Measurements from ENCODE around the gene KATNA1. TPM values are rescaled to one million over a fixed set of nuclear protein-coding genes. Genes with fewer than 3 reads are reported as not detected.

Gene KATNA1
- total RNA-seq, 1 experiment from 2014 or later, result 20.6 TPM

- Histone ChIP-seq H3K27me3 (ENCODE audit: insufficient read depth, low read length) (no peaks in the 10 kb centered on the region), H4K20me1 (ENCODE audit: insufficient read depth) (peaks cover 13% of the 10 kb centered on the region), H3K9ac (ENCODE audit: low read length) (no peak overlapping the region), H3K4me2 (ENCODE audit: low read length) (no peak overlapping the region), H3K36me3 (ENCODE audit: control insufficient read depth in 1 of 2, insufficient read depth in 2 of 2, low read length in 2 of 2) (peaks cover 25 to 27% of the 10 kb centered on the region in 2 experiments), H3K4me3 (replicated peaks in 1 of 2; ENCODE audit: low read depth in 1 of 2, low read length in 2 of 2) (no peak overlapping the region), H3K4me1 (ENCODE audit: control insufficient read depth in 1 of 2, insufficient read depth in 2 of 2, low read length in 2 of 2) (no peaks in the 10 kb centered on the region), H3K79me2 (ENCODE audit: insufficient read depth, low read length) (peaks cover 46% of the 10 kb centered on the region), H2AFZ (ENCODE audit: low read depth, low read length, poor library complexity, severe bottlenecking) (no peak overlapping the region), H3K9me2 (ENCODE audit: insufficient read depth) (no peaks in the 10 kb centered on the region), H3K27ac (ENCODE audit: low read depth, low read length) (no peak overlapping the region), H3K9me3 (ENCODE audit: control insufficient read depth in 1 of 2, insufficient read depth in 1 of 2, low read depth in 1 of 2, low read length in 2 of 2) (no peaks in the 10 kb centered on the region)
- RAD21 ChIA-PET (ENCODE audit: low non-redundant PET in 1 of 2, low total read pairs in 2 of 2, uncharacterized antibody in 2 of 2, unreplicated experiment in 2 of 2), result no interaction called here
- POLR2A ChIA-PET, result no interaction called here
- BruUV-seq (replicated peaks), result no TSS peak
- no peak for DNase-seq (ENCODE audit: low read depth, low spot score)
- CTCF ChIA-PET, result no interaction called here
- intact Hi-C loops (cut with micrococcal nuclease), result no loop called here
- no peak for ATAC-seq
- TF ChIP-seq ZFX (IDR thresholded peaks at IDR 0.05) (no peak), MAX (IDR thresholded peaks at IDR 0.05) (no peak), FOSL1 (IDR thresholded peaks at IDR 0.05; ENCODE audit: low read depth) (no peak), ATF3 (IDR thresholded peaks at IDR 0.05) (no peak), TCF7L2 (IDR thresholded peaks at IDR 0.05; ENCODE audit: borderline replicate concordance, extremely low read depth, insufficient read depth, insufficient read length) (no peak), SRF (IDR thresholded peaks at IDR 0.05; ENCODE audit: low read depth) (no peak), CEBPB (IDR thresholded peaks at IDR 0.05; ENCODE audit: low read depth) (no peak), SP1 (IDR thresholded peaks at IDR 0.05; ENCODE audit: low read depth) (no peak), SIN3A (IDR thresholded peaks at IDR 0.05; ENCODE audit: low read depth) (no peak), CTCF (IDR thresholded peaks at IDR 0.05 in 2 of 3, conservative IDR thresholded peaks at IDR 0.05 in 1 of 3; ENCODE audit: borderline replicate concordance in 1 of 3, insufficient read depth in 1 of 3, low read depth in 2 of 3, low read length in 2 of 3) (no peak), REST (IDR thresholded peaks at IDR 0.05; ENCODE audit: low read depth) (no peak), EZH2 (IDR thresholded peaks at IDR 0.05) (no peak), ZNF274 (IDR thresholded peaks at IDR 0.05; ENCODE audit: low read depth, low read length) (no peak), ELF1 (IDR thresholded peaks at IDR 0.05; ENCODE audit: borderline replicate concordance, low read depth) (no peak)
Observed at GRCh38 chr6:149681209-149681608, 32.7 kb upstream of the KATNA1 start.
